HFF-Myc (cell line): ENCODE data around the gene EYS.
"Not testable (repeated sequence)": the region's sequence is repeated elsewhere in the genome, so short reads cannot be mapped to it uniquely, and the experiment has no call there.

ENCODE experiments used
- DNase-seq: peaks from one replicate; pipeline ENCODE4 v3.0.0-alpha.2; 2011; ENCODE audit warnings: low read depth; ENCODE audit errors: extremely low read depth
- H3K4me3 ChIP-seq: replicated peaks from 2 replicates; pipeline ENCODE4 v1.5.1; 2011; ENCODE audit warnings: low read depth, mild to moderate bottlenecking, control low read depth, low read length
- CTCF ChIP-seq: IDR thresholded peaks from 2 replicates; pipeline ENCODE4 v1.5.1; 2012; ENCODE audit warnings: mild to moderate bottlenecking, low read depth, low read length, control low read depth; ENCODE audit errors: missing control alignments

The EYS gene

GRCh38 chr6:65501045-65501444, 206.0 kb downstream of the EYS start:
- no peak overlapping the region for H3K4me3 ChIP-seq
- TF ChIP-seq CTCF = no peak
- no peak for DNase-seq

DNA sequence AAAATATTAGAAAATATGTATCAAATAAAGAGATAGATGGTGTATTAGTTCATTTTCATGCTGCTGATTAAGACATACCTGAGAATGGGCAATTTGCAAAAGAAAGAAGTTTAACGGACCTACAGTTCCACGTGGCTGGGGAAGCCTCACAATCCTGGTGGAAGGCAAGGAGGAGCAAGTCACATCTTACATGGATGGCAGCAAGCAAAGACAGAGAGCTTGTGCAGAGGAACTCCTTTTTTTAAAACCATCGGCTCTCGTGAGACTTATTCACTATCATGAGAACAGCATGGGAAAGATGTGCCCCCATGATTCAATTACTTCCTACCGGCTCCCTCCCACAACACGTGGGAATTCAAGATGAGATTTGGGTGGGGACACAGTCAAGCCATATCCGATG, 223.4 kb downstream of the EYS start:
- H3K4me3 ChIP-seq, DNase-seq: not testable (repeated sequence)

- no peak overlapping the region for H3K4me3 ChIP-seq
- no peak for TF ChIP-seq CTCF
- DNase-seq = no peak
Measured at GRCh38 chr6:65469650-65470049, 237.4 kb downstream of the EYS start.

- no peak for TF ChIP-seq CTCF
- no peak overlapping the region for H3K4me3 ChIP-seq
- no peak for DNase-seq
Measured at GRCh38 chr6:65468307-65468706, 238.7 kb downstream of the EYS start.

- no peak overlapping the region for H3K4me3 ChIP-seq
- DNase-seq = no peak
- TF ChIP-seq CTCF = no peak
Measured at GRCh38 chr6:65461121-65461520, 245.9 kb downstream of the EYS start.

DNA sequence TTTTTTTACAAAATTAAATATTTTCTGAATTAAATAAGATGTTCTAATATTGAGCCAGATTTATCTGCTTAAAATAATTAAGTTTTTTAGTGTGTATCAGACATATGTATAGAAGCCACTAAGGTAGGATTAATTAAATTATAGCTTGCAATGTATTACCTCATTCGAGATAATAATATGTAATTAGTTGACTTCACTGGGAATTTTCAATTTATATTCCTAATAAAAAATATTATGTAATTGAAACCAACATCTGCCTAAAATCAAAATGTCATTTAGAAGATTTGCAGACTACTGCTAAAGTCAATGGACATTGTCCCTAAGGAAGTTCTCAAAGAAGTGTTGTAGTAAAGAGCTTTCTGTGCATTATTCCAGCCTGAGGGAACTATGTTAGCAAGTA, 254.7 kb downstream of the EYS start:
- no peak overlapping the region for H3K4me3 ChIP-seq
- DNase-seq = no peak
- no peak for TF ChIP-seq CTCF

- no peak overlapping the region for H3K4me3 ChIP-seq
- no peak for TF ChIP-seq CTCF
- no peak for DNase-seq
Measured at GRCh38 chr6:65450451-65450850, 256.6 kb downstream of the EYS start.
